Stimulated activated naive CD8-positive, alpha-beta T cell treated with anti-CD3 and anti-CD28 coated beads, Interleukin-15, Interleukin-2, amounts not matched to agents 100 U/mL and 50 U/mL, for 24 hours (primary cell): ENCODE results near the gene MAX.
"Not testable (repeated sequence)": the region's sequence is repeated elsewhere in the genome, so short reads cannot be mapped to it uniquely, and the experiment has no call there.

Source experiments
- ATAC-seq: fragments of 150-1000 bp; cut with Tn5 transposase; one replicate; pipeline ENCODE4 v1.10.0; 2021
- DNase-seq: peaks from one replicate; pipeline ENCODE4 v3.0.0; 2021

Gene MAX

DNA sequence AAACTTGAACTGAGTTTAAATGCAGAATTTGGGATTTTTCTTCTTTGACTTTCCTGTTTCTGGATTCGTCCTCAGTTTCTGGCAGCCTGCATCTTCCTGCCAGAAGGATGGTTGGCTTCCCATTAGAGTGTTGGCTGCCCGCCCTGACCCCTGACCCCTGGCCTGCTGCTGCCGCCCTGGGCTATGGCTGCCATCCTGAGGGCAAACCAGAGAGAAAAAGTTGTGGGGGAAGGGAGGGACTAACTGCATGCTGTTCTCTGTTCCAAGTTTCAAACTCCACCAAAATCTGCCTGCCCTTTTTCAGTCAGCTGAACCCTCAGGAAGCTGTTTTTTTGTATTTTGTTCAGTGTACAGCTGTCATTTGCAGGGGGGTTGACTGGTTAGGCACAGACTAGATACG lies 67.3 kb downstream of the MAX start:
- ATAC-seq (no peak), DNase-seq (no peak)

DNA sequence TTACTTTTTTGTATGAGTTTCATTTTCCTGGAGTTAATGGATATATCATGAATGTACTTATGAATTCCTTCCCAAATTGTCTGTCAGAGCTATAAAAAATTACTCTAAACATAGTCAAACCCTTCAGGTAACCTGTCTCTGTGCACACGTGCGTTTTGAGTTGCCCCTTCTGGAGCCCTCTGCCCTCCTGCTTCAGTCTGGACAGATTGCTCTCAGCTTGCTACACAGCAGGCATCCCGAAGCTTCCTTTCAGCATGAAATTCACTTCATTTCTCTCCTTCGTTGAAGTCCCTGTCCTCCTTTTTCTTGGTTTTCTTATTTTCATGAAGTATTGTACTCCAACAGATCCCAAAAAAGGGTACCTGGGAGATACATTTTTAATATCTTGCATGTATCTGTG lies 68.3 kb downstream of the MAX start:
- no peak for ATAC-seq
- DNase-seq: no peak

DNA sequence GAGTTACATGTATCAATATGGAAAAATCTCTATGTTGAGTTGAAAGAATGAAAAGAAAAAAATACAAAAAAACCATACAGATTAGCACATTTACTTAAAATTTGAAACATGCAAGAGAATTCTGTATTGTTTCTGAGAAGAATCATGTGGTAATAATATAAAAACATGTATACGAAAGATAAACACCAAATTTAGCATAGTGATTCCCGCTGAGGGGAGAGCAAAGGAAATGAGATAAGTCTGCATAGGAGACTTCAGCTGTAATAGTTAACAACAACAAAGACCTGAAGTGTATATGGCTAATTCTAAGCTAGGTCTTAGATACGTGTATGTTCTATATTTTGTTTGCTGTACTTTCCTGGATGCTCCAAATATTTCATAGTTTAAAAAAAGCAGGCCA lies 69.1 kb downstream of the MAX start:
- ATAC-seq (no peak), DNase-seq (no peak)

DNA sequence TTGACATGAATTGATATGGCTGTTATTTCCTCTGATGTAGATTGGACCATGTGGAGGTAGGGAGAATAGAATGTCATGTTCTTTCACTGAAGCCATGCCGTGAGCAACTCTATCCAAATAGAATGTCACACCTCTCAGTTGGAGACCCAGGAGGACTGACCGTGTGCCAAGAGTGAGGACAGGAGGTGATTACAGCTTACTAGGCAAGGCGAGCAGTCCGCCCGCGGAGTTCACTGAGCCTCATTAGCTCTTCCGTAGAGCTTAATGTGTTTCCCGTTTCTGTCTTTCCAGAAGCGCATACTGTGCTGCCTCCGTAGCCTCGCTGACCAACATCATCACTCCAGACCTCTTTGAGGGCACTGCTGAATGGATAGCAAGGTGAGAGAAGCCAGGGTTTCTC lies 70.0 kb downstream of the MAX start:
- DNase-seq (no peak), ATAC-seq (no peak)

DNA sequence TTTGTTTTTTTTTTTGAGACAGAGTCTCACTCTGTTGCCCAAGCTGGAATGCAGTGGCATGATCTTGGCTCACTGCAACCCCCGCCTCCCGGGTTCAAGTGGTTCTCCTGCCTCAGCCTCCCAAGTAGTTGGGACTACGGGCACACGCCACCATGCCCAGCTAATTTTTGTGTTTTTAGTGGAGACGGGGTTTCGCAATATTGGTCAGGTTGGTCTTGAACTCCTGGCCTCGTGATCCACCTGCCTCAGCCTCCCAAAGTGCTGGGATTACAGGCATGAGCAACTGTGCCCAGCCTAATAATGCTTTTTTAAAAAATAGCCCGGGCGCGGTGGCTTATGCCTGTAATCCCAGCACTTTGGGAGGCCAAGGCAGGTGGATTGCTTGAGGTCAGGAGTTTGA lies 71.0 kb downstream of the MAX start:
- ATAC-seq, DNase-seq: not testable (repeated sequence)

DNA sequence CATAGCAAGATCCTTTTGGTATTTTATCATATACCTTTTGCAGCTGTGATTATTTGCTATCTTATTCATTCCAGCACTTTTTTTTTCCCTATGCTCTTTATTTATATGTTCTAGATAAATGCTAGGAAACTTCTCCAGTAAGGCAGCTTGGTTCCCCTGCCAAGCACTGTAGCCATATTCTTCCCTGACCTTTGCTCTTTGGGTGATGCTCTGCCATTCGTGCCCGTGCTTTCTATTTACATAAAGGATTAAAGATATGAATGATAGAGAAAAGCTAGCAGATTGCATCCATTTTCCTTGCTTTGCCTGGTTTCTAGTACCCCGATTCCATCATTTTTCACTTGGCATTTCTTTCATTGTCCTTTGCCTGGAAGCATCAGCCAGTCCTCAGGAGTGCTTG lies 73.4 kb downstream of the MAX start:
- ATAC-seq (no peak), DNase-seq (no peak)

DNA sequence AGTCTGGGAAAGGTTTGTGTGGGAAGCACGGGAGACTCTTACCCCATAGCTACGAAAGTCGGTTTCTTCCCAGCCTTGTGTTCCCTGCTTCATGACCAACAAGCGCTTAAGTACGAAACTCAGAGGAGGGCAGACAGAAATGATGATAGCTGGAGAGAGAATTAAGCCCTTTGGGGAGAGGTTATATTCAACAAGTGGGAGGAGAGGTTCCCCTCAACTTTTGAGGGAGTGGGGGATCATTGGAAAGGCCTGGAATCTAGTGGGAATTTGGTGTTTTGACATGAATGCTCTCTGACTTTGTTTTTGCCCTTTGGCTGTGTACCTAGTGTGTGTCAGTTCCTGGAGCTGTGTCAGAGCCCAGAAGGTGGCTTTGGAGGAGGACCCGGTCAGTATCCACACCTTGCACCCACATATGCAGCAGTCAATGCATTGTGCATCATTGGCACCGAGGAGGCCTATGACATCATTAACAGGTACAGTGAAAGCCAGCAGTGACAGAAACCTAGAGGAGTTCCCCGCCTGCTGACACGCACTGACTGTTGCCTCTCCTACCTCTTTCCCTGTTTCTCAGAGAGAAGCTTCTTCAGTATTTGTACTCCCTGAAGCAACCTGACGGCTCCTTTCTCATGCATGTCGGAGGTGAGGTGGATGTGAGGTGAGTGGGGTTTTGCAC lies 75.1 kb downstream of the MAX start:
- no peak for DNase-seq
- no peak for ATAC-seq

DNA sequence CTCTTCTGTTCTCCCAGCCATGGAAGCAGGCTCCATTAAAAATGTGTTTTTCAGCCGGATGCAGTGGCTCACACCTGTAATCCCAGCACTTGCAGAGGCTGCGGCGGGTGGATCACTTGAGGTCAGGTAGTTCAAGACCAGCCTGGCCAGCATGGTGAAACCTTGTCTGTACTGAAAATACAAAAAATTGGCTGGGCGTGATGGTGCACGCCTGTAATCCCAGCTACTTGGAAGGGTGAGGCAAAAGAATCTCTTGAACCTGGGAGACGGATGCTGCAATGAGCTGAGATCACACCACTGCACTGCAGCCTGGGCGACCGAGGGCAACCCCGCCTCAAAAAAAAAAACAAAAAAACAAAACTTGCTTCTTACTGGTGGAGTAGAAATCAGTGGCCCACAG lies 75.8 kb downstream of the MAX start:
- ATAC-seq: no peak
- no peak for DNase-seq

DNA sequence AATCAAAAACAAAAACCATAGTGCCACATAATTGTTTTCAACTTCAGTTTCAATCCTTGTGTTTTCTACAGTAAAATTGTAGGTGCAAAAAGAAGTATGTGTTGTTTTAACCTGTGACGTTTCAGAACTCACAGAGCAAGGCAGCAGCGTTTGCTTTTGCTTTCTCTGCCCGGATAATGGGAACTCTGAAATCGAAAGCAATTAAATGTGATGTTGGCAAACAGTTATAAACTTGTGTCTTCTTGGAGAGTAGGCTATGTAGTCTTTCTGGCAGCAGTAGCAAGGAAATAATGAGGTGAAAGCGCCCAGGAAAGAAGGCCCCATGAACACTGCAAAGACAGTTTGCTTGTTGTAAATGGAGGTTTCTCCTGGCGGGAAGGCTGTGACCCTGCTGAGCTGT lies 76.5 kb downstream of the MAX start:
- ATAC-seq (no peak), DNase-seq (no peak)
